Measurements from ENCODE around the gene HPD. TPM values are rescaled to one million over a fixed set of nuclear protein-coding genes. Genes with fewer than 3 reads are reported as not detected.
"Not testable (repeated sequence)": the region's sequence is repeated elsewhere in the genome, so short reads cannot be mapped to it uniquely, and the experiment has no call there.

The HPD gene
- polyA plus RNA-seq, 4 donors = 0.13 to 0.78 TPM; not detected in 2

- Histone ChIP-seq H3K4me1 (ENCODE audit: control insufficient read depth in 3 of 3, insufficient read depth in 2 of 3, low read depth in 1 of 3, low read length in 2 of 3) (no peaks in the 10 kb centered on the region), H3K36me3 (ENCODE audit: control insufficient read depth in 3 of 3, insufficient read depth in 2 of 3, low read depth in 1 of 3, low read length in 3 of 3) (no peaks in the 10 kb centered on the region), H3K9me3 (ENCODE audit: control insufficient read depth in 2 of 2, insufficient read depth in 1 of 2, low read depth in 1 of 2, low read length in 1 of 2) (no peaks in the 10 kb centered on the region), H3K27ac (ENCODE audit: low read depth in 1 of 3, low read length in 2 of 3) (no peak overlapping the region), H3K4me3 (ENCODE audit: low read depth in 1 of 3, low read length in 3 of 3) (no peak overlapping the region), H3K27me3 (ENCODE audit: control insufficient read depth in 3 of 3, insufficient read depth in 3 of 3, low read length in 3 of 3) (no peaks in the 10 kb centered on the region)
- WGBS, 3 donors = 88 to 90% (median 89%) methylated on average over 6 of the region's 6 CpGs
- DNase-seq (no peak), FAIRE-seq (no peak)
Observed at GRCh38 chr12:121875582-121875981, 16.9 kb upstream of the HPD start.

DNA sequence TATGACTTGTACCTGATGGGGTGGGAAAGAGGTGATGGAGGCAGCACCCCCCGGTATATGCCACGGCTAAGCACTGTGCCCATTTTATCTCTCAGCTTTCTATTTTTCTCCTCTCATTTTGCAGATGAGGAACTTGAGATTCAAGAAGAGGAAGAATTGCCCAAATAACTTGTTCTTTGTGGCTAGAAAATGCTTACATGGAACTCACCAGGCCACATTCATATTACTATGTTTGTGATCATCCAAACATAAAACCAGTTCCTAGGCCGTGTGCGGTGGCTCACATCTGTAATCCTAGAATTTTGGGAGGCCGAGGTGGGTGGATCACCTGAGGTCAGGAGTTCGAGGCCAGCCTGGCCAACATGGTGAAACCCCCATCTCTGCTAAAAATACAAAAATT is 15.4 kb upstream of the HPD start:
- 86 to 97% (median 92%) methylated on average over 6 of the region's 6 CpGs for WGBS, 3 donors
- Histone ChIP-seq H3K4me3 (ENCODE audit: low read depth in 1 of 3, low read length in 3 of 3) (no peak overlapping the region), H3K9me3 (ENCODE audit: control insufficient read depth in 2 of 2, insufficient read depth in 1 of 2, low read depth in 1 of 2, low read length in 1 of 2) (no peaks in the 10 kb centered on the region), H3K27ac (ENCODE audit: low read depth in 1 of 3, low read length in 2 of 3) (no peak overlapping the region), H3K36me3 (ENCODE audit: control insufficient read depth in 3 of 3, insufficient read depth in 2 of 3, low read depth in 1 of 3, low read length in 3 of 3) (no peaks in the 10 kb centered on the region), H3K4me1 (ENCODE audit: control insufficient read depth in 3 of 3, insufficient read depth in 2 of 3, low read depth in 1 of 3, low read length in 2 of 3) (no peaks in the 10 kb centered on the region), H3K27me3 (ENCODE audit: control insufficient read depth in 3 of 3, insufficient read depth in 3 of 3, low read length in 3 of 3) (no peaks in the 10 kb centered on the region)
- no peak for DNase-seq
- FAIRE-seq = no peak

GRCh38 chr12:121873216-121873569 is 14.5 kb upstream of the HPD start:
- H3K4me1 ChIP-seq (ENCODE audit: control insufficient read depth in 3 of 3, insufficient read depth in 2 of 3, low read depth in 1 of 3, low read length in 2 of 3) = no peaks in the 10 kb centered on the region
- 78 to 83% (median 82%) methylated on average over 6 of the region's 6 CpGs for WGBS, 3 donors
- H3K36me3 ChIP-seq (ENCODE audit: control insufficient read depth in 3 of 3, insufficient read depth in 2 of 3, low read depth in 1 of 3, low read length in 3 of 3) = no peaks in the 10 kb centered on the region
- H3K4me3 ChIP-seq (ENCODE audit: low read depth in 1 of 3, low read length in 3 of 3) = no peak overlapping the region
- FAIRE-seq (no peak), DNase-seq (no peak)
- H3K9me3 ChIP-seq (ENCODE audit: control insufficient read depth in 2 of 2, insufficient read depth in 1 of 2, low read depth in 1 of 2, low read length in 1 of 2) = no peaks in the 10 kb centered on the region
- no peaks in the 10 kb centered on the region for H3K27me3 ChIP-seq (ENCODE audit: control insufficient read depth in 3 of 3, insufficient read depth in 3 of 3, low read length in 3 of 3)
- H3K27ac ChIP-seq (ENCODE audit: low read depth in 1 of 3, low read length in 2 of 3) = peak overlapping the region in 2 of 3 donors; percentile 40 to 66

GRCh38 chr12:121872546-121873215 is 14.0 kb upstream of the HPD start:
- no peaks in the 10 kb centered on the region for H3K4me1 ChIP-seq (ENCODE audit: control insufficient read depth in 3 of 3, insufficient read depth in 2 of 3, low read depth in 1 of 3, low read length in 2 of 3)
- no peaks in the 10 kb centered on the region for H3K27me3 ChIP-seq (ENCODE audit: control insufficient read depth in 3 of 3, insufficient read depth in 3 of 3, low read length in 3 of 3)
- H3K9me3 ChIP-seq (ENCODE audit: control insufficient read depth in 2 of 2, insufficient read depth in 1 of 2, low read depth in 1 of 2, low read length in 1 of 2) = no peaks in the 10 kb centered on the region
- FAIRE-seq (no peak), DNase-seq (peak; percentile 8 to 47)
- peak overlapping the region in 2 of 3 donors; percentile 40 to 66 for H3K27ac ChIP-seq (ENCODE audit: low read depth in 1 of 3, low read length in 2 of 3)
- no peak overlapping the region for H3K4me3 ChIP-seq (ENCODE audit: low read depth in 1 of 3, low read length in 3 of 3)
- 55 to 67% (median 63%) methylated on average over 5 of the region's 5 CpGs for WGBS, 3 donors
- no peaks in the 10 kb centered on the region for H3K36me3 ChIP-seq (ENCODE audit: control insufficient read depth in 3 of 3, insufficient read depth in 2 of 3, low read depth in 1 of 3, low read length in 3 of 3)

DNA sequence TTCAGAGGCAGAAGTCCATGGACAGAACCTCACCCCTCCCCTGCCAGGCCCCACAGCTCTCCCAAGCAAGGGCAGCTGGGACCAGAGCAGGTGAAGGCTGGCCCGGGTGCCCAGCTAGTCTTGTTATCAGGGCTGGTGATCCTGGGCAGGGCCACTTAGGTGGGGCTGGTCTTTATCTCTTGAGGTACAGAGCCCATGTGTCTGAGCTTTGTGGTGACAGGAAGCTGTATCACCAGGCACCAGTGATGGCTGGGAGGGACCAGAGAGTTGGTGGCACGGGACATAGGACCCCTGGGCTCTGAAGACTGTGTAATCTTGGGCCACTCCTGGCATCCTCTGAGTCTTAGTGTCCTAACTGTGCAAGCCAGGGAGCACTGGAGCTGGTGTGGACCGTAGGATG is 12.8 kb upstream of the HPD start:
- Histone ChIP-seq H3K9me3 (ENCODE audit: control insufficient read depth in 2 of 2, insufficient read depth in 1 of 2, low read depth in 1 of 2, low read length in 1 of 2) (no peaks in the 10 kb centered on the region), H3K27me3 (ENCODE audit: control insufficient read depth in 3 of 3, insufficient read depth in 3 of 3, low read length in 3 of 3) (no peaks in the 10 kb centered on the region), H3K27ac (ENCODE audit: low read depth in 1 of 3, low read length in 2 of 3) (no peak overlapping the region), H3K36me3 (ENCODE audit: control insufficient read depth in 3 of 3, insufficient read depth in 2 of 3, low read depth in 1 of 3, low read length in 3 of 3) (no peaks in the 10 kb centered on the region), H3K4me1 (ENCODE audit: control insufficient read depth in 3 of 3, insufficient read depth in 2 of 3, low read depth in 1 of 3, low read length in 2 of 3) (no peaks in the 10 kb centered on the region), H3K4me3 (ENCODE audit: low read depth in 1 of 3, low read length in 3 of 3) (no peak overlapping the region)
- 30 to 66% (median 35%) methylated on average over 3 of the region's 3 CpGs for WGBS, 3 donors
- DNase-seq = peak in 1 of 2 donors; percentile 37
- no peak for FAIRE-seq

DNA sequence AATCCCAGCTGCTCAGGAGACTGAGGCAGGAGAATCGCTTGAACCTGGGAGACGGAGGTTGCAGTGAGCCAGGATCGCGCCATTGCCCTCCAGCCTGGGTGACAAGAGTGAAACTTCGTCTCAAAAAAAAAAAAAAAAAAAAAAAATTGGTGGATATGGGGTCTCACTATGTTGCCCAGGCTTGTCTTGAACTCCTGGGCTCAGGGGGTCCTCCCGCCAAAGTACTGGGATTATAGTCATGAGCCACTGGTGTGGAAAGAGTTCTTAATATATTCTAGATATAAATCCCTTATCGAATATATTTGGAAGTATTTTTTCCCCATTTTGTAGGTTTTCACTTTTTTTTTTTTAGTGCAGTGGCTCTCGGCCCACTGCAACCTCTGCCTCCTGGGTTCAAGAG is 10.6 kb upstream of the HPD start:
- not testable (repeated sequence) for H3K27ac ChIP-seq (ENCODE audit: low read depth in 1 of 3, low read length in 2 of 3); H3K36me3 ChIP-seq (ENCODE audit: control insufficient read depth in 3 of 3, insufficient read depth in 2 of 3, low read depth in 1 of 3, low read length in 3 of 3); FAIRE-seq; H3K4me3 ChIP-seq (ENCODE audit: low read depth in 1 of 3, low read length in 3 of 3); DNase-seq; H3K27me3 ChIP-seq (ENCODE audit: control insufficient read depth in 3 of 3, insufficient read depth in 3 of 3, low read length in 3 of 3); H3K9me3 ChIP-seq (ENCODE audit: control insufficient read depth in 2 of 2, insufficient read depth in 1 of 2, low read depth in 1 of 2, low read length in 1 of 2); H3K4me1 ChIP-seq (ENCODE audit: control insufficient read depth in 3 of 3, insufficient read depth in 2 of 3, low read depth in 1 of 3, low read length in 2 of 3)
- 94% methylated on average over 7 to 8 of the region's 8 CpGs for WGBS, 3 donors

GRCh38 chr12:121866331-121866730 is 7.7 kb upstream of the HPD start:
- Histone ChIP-seq H3K27me3 (ENCODE audit: control insufficient read depth in 3 of 3, insufficient read depth in 3 of 3, low read length in 3 of 3) (no peaks in the 10 kb centered on the region), H3K4me1 (ENCODE audit: control insufficient read depth in 3 of 3, insufficient read depth in 2 of 3, low read depth in 1 of 3, low read length in 2 of 3) (no peaks in the 10 kb centered on the region), H3K9me3 (ENCODE audit: control insufficient read depth in 2 of 2, insufficient read depth in 1 of 2, low read depth in 1 of 2, low read length in 1 of 2) (no peaks in the 10 kb centered on the region), H3K36me3 (ENCODE audit: control insufficient read depth in 3 of 3, insufficient read depth in 2 of 3, low read depth in 1 of 3, low read length in 3 of 3) (no peaks in the 10 kb centered on the region), H3K27ac (ENCODE audit: low read depth in 1 of 3, low read length in 2 of 3) (no peak overlapping the region), H3K4me3 (ENCODE audit: low read depth in 1 of 3, low read length in 3 of 3) (no peak overlapping the region)
- 69 to 94% (median 84%) methylated on average over 4 of the region's 4 CpGs for WGBS, 3 donors
- FAIRE-seq (no peak), DNase-seq (no peak)

DNA sequence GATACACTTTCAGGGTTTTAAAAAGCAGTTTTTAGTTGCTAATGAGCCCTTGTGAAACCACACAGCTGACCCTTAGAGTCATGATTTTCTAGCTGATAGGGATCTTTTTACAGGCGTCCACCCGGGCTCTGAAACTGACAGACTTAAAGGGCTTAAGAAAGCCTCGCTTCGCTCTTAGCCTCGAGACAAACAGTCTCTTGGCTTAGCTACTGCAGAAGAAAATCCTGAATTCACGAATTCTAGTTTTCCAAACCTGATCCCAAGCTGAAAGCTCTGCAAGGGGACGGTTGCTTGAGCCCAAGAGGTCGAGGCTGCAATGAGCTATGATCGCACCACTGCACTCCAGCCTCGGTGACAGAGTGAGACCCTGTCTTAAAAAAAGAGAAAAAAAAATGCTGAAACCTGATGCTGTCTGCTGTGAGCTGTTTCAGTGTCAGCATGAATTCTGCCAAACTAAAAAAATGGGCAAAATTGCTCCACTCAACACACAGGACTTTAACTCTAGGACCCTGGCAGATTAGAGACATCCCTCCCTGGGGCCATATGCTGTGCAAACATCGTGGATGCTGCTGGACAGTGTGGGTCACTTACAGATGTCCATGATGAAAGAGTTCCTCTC is 3.1 kb upstream of the HPD start:
- no peak for DNase-seq
- no peak overlapping the region for H3K4me3 ChIP-seq (ENCODE audit: low read depth in 1 of 3, low read length in 3 of 3)
- peaks cover 0 to 13% (median 0%) of the 10 kb centered on the region in 3 donors for H3K4me1 ChIP-seq (ENCODE audit: control insufficient read depth in 3 of 3, insufficient read depth in 2 of 3, low read depth in 1 of 3, low read length in 2 of 3)
- 47 to 51% (median 49%) methylated on average over 11 of the region's 11 CpGs for WGBS, 3 donors
- H3K27me3 ChIP-seq (ENCODE audit: control insufficient read depth in 3 of 3, insufficient read depth in 3 of 3, low read length in 3 of 3) = no peaks in the 10 kb centered on the region
- no peaks in the 10 kb centered on the region for H3K9me3 ChIP-seq (ENCODE audit: control insufficient read depth in 2 of 2, insufficient read depth in 1 of 2, low read depth in 1 of 2, low read length in 1 of 2)
- no peaks in the 10 kb centered on the region for H3K36me3 ChIP-seq (ENCODE audit: control insufficient read depth in 3 of 3, insufficient read depth in 2 of 3, low read depth in 1 of 3, low read length in 3 of 3)
- FAIRE-seq = no peak
- H3K27ac ChIP-seq (ENCODE audit: low read depth in 1 of 3, low read length in 2 of 3) = no peak overlapping the region

DNA sequence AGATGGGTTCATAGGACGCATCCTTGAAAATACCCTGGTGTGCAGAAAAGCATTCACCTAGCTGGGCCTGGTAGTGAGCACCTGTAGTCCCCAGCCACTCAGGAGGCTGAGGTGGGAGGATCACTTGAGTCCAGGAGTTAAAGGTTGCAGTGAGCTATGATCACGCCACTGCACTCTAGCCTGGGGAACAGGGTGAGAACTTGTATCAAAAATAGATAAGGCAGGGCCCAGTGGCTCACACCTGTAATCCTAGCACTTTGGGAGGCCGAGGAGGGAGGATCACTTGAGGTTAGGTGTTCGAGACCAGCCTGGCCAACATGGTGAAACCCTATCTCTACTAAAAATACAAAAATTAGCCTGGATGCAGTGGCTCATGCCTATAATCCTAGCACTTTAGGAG is 2.0 kb upstream of the HPD start:
- H3K4me3 ChIP-seq (ENCODE audit: low read depth in 1 of 3, low read length in 3 of 3); H3K27ac ChIP-seq (ENCODE audit: low read depth in 1 of 3, low read length in 2 of 3); DNase-seq; FAIRE-seq; H3K36me3 ChIP-seq (ENCODE audit: control insufficient read depth in 3 of 3, insufficient read depth in 2 of 3, low read depth in 1 of 3, low read length in 3 of 3); H3K9me3 ChIP-seq (ENCODE audit: control insufficient read depth in 2 of 2, insufficient read depth in 1 of 2, low read depth in 1 of 2, low read length in 1 of 2); H3K27me3 ChIP-seq (ENCODE audit: control insufficient read depth in 3 of 3, insufficient read depth in 3 of 3, low read length in 3 of 3): not testable (repeated sequence)
- 86 to 90% (median 88%) methylated on average over 4 of the region's 4 CpGs for WGBS, 3 donors
- H3K4me1 ChIP-seq (ENCODE audit: control insufficient read depth in 3 of 3, insufficient read depth in 2 of 3, low read depth in 1 of 3, low read length in 2 of 3) = peaks cover 0 to 13% (median 0%) of the 10 kb centered on the region in 3 donors

Data from small intestine (tissue), 7 donors.